Mesothelial cell of epicardium (in vitro differentiated cells): ENCODE data around the gene CREB3L4. TPM values are rescaled to one million over a fixed set of nuclear protein-coding genes. Genes with fewer than 3 reads are reported as not detected.
A peak's percentile ranks its signal among the peaks of the same experiment; 100 is the strongest.

Experiments
- DNase-seq, 2 experiments: peaks; one replicate each; pipeline ENCODE4 v3.0.0; 2021; ENCODE audit warnings: low spot score in 2 of 2; ENCODE audit not compliant: unreplicated experiment in 2 of 2
- H3K27ac Mint-ChIP-seq: 2 replicates; pipeline ENCODE4 v1.8.0; 2021; ENCODE audit warnings: mixed read lengths
- H3K27me3 Mint-ChIP-seq: 2 replicates; pipeline ENCODE4 v1.8.0; 2021; ENCODE audit warnings: low read depth, mixed read lengths
- H3K36me3 Mint-ChIP-seq: 2 replicates; pipeline ENCODE4 v1.8.0; 2021; ENCODE audit warnings: mixed read lengths
- H3K4me1 Mint-ChIP-seq: 2 replicates; pipeline ENCODE4 v1.8.0; 2021; ENCODE audit warnings: mixed read lengths
- H3K4me3 Mint-ChIP-seq: 2 replicates; pipeline ENCODE4 v1.8.0; 2021; ENCODE audit warnings: mild to moderate bottlenecking, moderate library complexity, mixed read lengths
- H3K9me3 Mint-ChIP-seq: 2 replicates; pipeline ENCODE4 v1.8.0; 2021; ENCODE audit warnings: mixed read lengths
- total RNA-seq: library from RNA; stranded (reverse); gene quantifications from 3 replicates; pipeline ENCODE4 v1.2.1, GENCODE V29; 2021
- TF ChIP-seq, protein P1 (sequence below): fragments of 200-600 bp; sonication (generic); IDR thresholded peaks from one replicate; pipeline ENCODE4 v1.5.0; 2021; ENCODE audit warnings: antibody characterized with exemption; ENCODE audit not compliant: unreplicated experiment

CREB3L4 gene
- total RNA-seq, 1 donor from 2014 or later, result 31.1 TPM

DNA sequence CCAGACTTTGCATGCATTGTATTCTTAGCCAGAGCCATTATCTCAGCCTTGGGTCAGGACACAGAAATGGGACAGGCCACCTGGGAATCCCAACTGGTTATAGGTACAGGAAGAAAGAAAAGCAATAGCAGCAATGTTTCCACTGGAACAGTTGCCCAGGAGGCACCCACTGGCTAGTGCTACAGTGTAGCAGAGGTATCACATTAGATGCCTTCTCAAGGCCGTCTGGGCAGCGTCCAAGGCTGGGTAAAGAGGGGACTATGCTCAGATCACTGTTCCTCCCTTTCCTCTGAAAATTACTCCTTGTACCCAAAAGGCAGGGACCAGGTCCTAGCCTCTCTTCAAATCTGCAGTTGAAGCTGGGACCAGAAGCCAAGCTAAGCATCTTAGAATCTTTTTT lies 2.6 kb downstream of the CREB3L4 start:
- Mint-ChIP-seq H3K4me3 (no peak overlapping the region), H3K27ac (no peak overlapping the region), H3K4me1 (peaks cover 30% of the 10 kb centered on the region), H3K9me3 (no peaks in the 10 kb centered on the region), H3K36me3 (peaks cover 6% of the 10 kb centered on the region), H3K27me3 (no peaks in the 10 kb centered on the region)
- TF ChIP-seq, protein P1, sequence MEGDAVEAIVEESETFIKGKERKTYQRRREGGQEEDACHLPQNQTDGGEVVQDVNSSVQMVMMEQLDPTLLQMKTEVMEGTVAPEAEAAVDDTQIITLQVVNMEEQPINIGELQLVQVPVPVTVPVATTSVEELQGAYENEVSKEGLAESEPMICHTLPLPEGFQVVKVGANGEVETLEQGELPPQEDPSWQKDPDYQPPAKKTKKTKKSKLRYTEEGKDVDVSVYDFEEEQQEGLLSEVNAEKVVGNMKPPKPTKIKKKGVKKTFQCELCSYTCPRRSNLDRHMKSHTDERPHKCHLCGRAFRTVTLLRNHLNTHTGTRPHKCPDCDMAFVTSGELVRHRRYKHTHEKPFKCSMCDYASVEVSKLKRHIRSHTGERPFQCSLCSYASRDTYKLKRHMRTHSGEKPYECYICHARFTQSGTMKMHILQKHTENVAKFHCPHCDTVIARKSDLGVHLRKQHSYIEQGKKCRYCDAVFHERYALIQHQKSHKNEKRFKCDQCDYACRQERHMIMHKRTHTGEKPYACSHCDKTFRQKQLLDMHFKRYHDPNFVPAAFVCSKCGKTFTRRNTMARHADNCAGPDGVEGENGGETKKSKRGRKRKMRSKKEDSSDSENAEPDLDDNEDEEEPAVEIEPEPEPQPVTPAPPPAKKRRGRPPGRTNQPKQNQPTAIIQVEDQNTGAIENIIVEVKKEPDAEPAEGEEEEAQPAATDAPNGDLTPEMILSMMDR, result no peak
- DNase-seq, result no peak

DNA sequence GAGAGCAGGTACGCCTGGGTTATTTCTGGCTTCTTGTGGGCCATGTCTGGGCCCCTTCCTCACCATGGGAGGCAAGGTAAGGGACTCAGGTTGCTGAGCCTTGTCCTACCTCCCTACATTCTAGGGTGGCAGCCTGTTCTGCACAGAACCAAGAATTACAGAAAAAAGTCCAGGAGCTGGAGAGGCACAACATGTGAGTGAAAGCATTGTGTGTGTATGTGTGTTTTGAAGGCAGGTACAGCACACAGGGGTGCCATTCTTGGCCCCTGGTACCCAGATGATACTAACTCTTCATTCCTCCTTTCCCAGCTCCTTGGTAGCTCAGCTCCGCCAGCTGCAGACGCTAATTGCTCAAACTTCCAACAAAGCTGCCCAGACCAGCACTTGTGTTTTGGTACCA lies 5.4 kb downstream of the CREB3L4 start:
- H3K27me3 Mint-ChIP-seq, result no peaks in the 10 kb centered on the region

DNA sequence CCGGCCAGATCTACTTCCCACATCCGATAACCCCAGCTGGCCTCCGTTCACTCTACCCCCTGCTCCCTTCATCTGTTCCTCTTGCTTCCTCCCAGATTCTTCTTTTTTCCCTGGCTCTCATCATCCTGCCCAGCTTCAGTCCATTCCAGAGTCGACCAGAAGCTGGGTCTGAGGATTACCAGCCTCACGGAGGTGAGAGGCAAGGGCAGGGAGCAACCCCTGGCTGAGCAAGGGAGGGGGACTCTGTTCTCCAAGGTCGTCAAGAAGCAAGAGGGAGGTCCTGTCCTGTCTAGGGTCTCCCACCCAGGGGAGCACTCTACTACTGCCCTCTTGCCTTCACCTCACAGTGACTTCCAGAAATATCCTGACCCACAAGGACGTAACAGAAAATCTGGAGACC lies 5.8 kb downstream of the CREB3L4 start:
- TF ChIP-seq, protein P1, result no peak
- H3K9me3 Mint-ChIP-seq, result no peaks in the 10 kb centered on the region
- no peak for DNase-seq
- H3K4me3 Mint-ChIP-seq, result no peak overlapping the region
- peaks cover 10% of the 10 kb centered on the region for H3K36me3 Mint-ChIP-seq
- no peaks in the 10 kb centered on the region for H3K27me3 Mint-ChIP-seq
- H3K27ac Mint-ChIP-seq, result no peak overlapping the region
- peaks cover 30% of the 10 kb centered on the region for H3K4me1 Mint-ChIP-seq

More for the DNA sequence above, 5.4 kb downstream of the CREB3L4 start:
- H3K9me3 Mint-ChIP-seq, result no peaks in the 10 kb centered on the region
- DNase-seq, result no peak
- no peak overlapping the region for H3K4me3 Mint-ChIP-seq
- TF ChIP-seq, protein P1, result no peak
- peaks cover 10% of the 10 kb centered on the region for H3K36me3 Mint-ChIP-seq
- H3K4me1 Mint-ChIP-seq, result peaks cover 29% of the 10 kb centered on the region
- H3K27ac Mint-ChIP-seq, result no peak overlapping the region

DNA sequence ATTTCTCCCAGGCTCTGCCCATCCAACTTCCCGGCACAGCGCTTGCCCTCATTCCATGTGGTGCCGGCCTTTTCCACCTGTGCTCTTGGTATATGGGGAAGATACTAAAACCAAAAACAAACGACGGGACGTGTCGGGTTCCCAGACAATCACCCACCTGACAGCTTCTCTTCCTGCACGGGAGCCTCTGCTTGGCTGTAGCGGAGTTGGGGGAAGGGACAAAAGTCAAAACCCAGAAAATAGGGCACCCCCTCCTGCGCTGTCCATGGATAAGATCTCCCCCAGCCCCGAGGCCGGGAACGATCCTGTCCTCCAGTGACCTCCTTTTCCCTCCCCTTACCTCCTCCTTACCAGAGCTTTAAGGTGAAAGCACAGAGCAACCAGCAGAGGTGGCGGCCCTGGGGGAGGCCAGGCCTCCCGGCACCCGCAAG lies 9.1 kb downstream of the CREB3L4 start:
- Mint-ChIP-seq H3K9me3 (no peaks in the 10 kb centered on the region), H3K36me3 (peaks cover 10% of the 10 kb centered on the region), H3K4me3 (peak overlapping the region; percentile 97), H3K27me3 (no peaks in the 10 kb centered on the region), H3K27ac (peak overlapping the region; percentile 96), H3K4me1 (peaks cover 28% of the 10 kb centered on the region)
- DNase-seq, result peak in 1 of 2 experiments; percentile 42
- TF ChIP-seq, protein P1, result no peak

DNA sequence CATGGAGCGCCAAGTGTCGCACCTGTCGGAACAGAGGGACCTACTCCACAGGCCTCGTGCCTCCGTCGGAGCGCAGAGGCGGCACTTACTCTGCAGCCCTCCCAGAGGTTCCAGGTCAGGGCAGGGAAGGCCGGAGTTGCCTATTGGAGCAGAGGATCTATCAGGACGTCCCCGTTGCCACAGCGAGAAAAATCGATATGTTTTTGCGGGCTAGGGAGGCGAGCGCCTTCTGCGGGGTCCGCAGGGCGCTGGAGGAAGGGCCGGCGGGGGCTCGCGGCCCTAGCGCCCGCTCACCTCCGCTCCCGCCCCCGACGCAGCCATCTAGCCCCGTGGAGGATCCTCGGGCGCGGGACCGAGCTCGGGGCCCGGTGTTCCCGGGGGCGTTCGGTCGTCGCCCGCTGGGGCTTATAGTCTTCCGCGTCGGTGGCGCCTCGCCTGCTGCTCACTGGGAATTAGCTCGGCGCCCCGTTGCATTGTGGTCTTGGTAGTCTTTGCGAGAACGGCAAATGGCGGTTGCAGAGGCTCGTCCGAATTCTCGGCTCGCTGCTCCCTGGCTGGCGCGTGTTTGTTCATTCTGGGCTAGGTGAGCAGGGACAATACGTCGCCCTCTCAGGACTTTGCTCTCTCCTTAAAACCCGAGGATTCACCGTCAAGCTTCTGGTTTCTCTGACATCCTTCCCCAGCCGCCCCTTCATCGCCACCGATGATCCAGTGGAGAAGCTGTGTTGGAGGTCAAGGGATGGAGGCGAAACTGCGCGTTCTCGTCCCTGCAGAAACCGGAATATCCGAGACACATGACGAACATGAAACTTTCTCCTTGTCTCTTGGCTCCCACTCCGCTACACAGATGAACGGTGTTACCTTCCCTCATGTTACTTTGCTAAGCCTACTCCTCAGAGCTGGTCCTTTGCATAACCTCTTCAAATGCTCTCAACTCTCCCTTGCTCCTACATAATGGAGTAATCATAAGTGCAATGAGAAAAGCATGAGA lies 9.8 kb downstream of the CREB3L4 start, which contains the start of gene JTB:
Gene JTB (minus strand): TSS at position 425 of the 991 bp plus-strand sequence. CDS start 422 bp downstream, at position 3.
- H3K27me3 Mint-ChIP-seq, result no peaks in the 10 kb centered on the region
- H3K4me1 Mint-ChIP-seq, result peaks cover 28% of the 10 kb centered on the region
- H3K27ac Mint-ChIP-seq, result peak within 1 kb of the TSS; percentile 97
- TF ChIP-seq, protein P1, result no peak
- H3K36me3 Mint-ChIP-seq, result peaks cover 13% of the 10 kb centered on the region
- no peaks in the 10 kb centered on the region for H3K9me3 Mint-ChIP-seq
- H3K4me3 Mint-ChIP-seq, result peak within 1 kb of the TSS; percentile 97
- peak; percentile 63 to 82 for DNase-seq
